ENCODE measurements around the gene OLFM1. TPM values are rescaled to one million over a fixed set of nuclear protein-coding genes. Genes with fewer than 3 reads are reported as not detected.
"Not testable (repeated sequence)": the region's sequence is repeated elsewhere in the genome, so short reads cannot be mapped to it uniquely, and the experiment has no call there.

OLFM1 gene
- total RNA-seq, 1 donor from 2014 or later = 11.9 TPM

- DNase-seq (no peak), ATAC-seq (ENCODE audit: poor library complexity) (no peak)
- intact Hi-C loops (cut with DNase I) = no loop called here
Measured at GRCh38 chr9:135100241-135100681, 12.8 kb downstream of the OLFM1 start.

- no peak for DNase-seq
- intact Hi-C loops (cut with DNase I) = no loop called here
- no peak for ATAC-seq (ENCODE audit: poor library complexity)
Measured at GRCh38 chr9:135100725-135101410, 13.4 kb downstream of the OLFM1 start.

GRCh38 chr9:135101486-135101885 lies 14.0 kb downstream of the OLFM1 start:
- ATAC-seq (ENCODE audit: poor library complexity) = no peak
- DNase-seq = no peak
- intact Hi-C loops (cut with DNase I) = no loop called here

GRCh38 chr9:135101926-135102325 lies 14.5 kb downstream of the OLFM1 start:
- DNase-seq = no peak
- no peak for ATAC-seq (ENCODE audit: poor library complexity)
- intact Hi-C loops (cut with DNase I) = no loop called here

- ATAC-seq (ENCODE audit: poor library complexity) = no peak
- intact Hi-C loops (cut with DNase I) = no loop called here
- no peak for DNase-seq
Measured at GRCh38 chr9:135102331-135102730, 14.9 kb downstream of the OLFM1 start.

GRCh38 chr9:135103001-135103446 lies 15.6 kb downstream of the OLFM1 start:
- DNase-seq = no peak
- intact Hi-C loops (cut with DNase I) = no loop called here
- ATAC-seq (ENCODE audit: poor library complexity) = peak; percentile 71

GRCh38 chr9:135103931-135104639 lies 16.6 kb downstream of the OLFM1 start:
- intact Hi-C loops (cut with DNase I) = no loop called here
- DNase-seq (no peak), ATAC-seq (ENCODE audit: poor library complexity) (no peak)

- DNase-seq (no peak), ATAC-seq (ENCODE audit: poor library complexity) (no peak)
- intact Hi-C loops (cut with DNase I) = no loop called here
Measured at GRCh38 chr9:135104761-135105160, 17.3 kb downstream of the OLFM1 start.

GRCh38 chr9:135105211-135105745 lies 17.8 kb downstream of the OLFM1 start:
- DNase-seq = no peak
- intact Hi-C loops (cut with DNase I) = no loop called here
- ATAC-seq (ENCODE audit: poor library complexity) = no peak

GRCh38 chr9:135105938-135106491 lies 18.5 kb downstream of the OLFM1 start:
- intact Hi-C loops (cut with DNase I) = no loop called here
- ATAC-seq (ENCODE audit: poor library complexity) (no peak), DNase-seq (no peak)

GRCh38 chr9:135106551-135107270 lies 19.2 kb downstream of the OLFM1 start:
- ATAC-seq (ENCODE audit: poor library complexity) = no peak
- no peak for DNase-seq
- intact Hi-C loops (cut with DNase I) = no loop called here

GRCh38 chr9:135107581-135108235 lies 20.2 kb downstream of the OLFM1 start:
- intact Hi-C loops (cut with DNase I) = no loop called here
- no peak for DNase-seq
- ATAC-seq (ENCODE audit: poor library complexity) = no peak

GRCh38 chr9:135108831-135109510 lies 21.5 kb downstream of the OLFM1 start:
- intact Hi-C loops (cut with DNase I) = no loop called here
- DNase-seq (no peak), ATAC-seq (ENCODE audit: poor library complexity) (no peak)

GRCh38 chr9:135109650-135110049 lies 22.2 kb downstream of the OLFM1 start:
- ATAC-seq (ENCODE audit: poor library complexity) (no peak), DNase-seq (no peak)
- intact Hi-C loops (cut with DNase I) = no loop called here

GRCh38 chr9:135110416-135110815 lies 22.9 kb downstream of the OLFM1 start:
- intact Hi-C loops (cut with DNase I) = no loop called here
- DNase-seq = no peak
- no peak for ATAC-seq (ENCODE audit: poor library complexity)

GRCh38 chr9:135111600-135111999 lies 24.1 kb downstream of the OLFM1 start:
- DNase-seq; ATAC-seq (ENCODE audit: poor library complexity); intact Hi-C loops (cut with DNase I): not testable (repeated sequence)

- DNase-seq (no peak), ATAC-seq (ENCODE audit: poor library complexity) (no peak)
- intact Hi-C loops (cut with DNase I) = no loop called here
Measured at GRCh38 chr9:135116371-135116770, 28.9 kb downstream of the OLFM1 start.

- DNase-seq (no peak), ATAC-seq (ENCODE audit: poor library complexity) (no peak)
- intact Hi-C loops (cut with DNase I) = no loop called here
Measured at GRCh38 chr9:135116881-135117280, 29.4 kb downstream of the OLFM1 start.

All from Right ventricle myocardium superior (tissue), 1 donor.